ENCODE measurements around the gene DEFB132.

DEFB132 gene

DNA sequence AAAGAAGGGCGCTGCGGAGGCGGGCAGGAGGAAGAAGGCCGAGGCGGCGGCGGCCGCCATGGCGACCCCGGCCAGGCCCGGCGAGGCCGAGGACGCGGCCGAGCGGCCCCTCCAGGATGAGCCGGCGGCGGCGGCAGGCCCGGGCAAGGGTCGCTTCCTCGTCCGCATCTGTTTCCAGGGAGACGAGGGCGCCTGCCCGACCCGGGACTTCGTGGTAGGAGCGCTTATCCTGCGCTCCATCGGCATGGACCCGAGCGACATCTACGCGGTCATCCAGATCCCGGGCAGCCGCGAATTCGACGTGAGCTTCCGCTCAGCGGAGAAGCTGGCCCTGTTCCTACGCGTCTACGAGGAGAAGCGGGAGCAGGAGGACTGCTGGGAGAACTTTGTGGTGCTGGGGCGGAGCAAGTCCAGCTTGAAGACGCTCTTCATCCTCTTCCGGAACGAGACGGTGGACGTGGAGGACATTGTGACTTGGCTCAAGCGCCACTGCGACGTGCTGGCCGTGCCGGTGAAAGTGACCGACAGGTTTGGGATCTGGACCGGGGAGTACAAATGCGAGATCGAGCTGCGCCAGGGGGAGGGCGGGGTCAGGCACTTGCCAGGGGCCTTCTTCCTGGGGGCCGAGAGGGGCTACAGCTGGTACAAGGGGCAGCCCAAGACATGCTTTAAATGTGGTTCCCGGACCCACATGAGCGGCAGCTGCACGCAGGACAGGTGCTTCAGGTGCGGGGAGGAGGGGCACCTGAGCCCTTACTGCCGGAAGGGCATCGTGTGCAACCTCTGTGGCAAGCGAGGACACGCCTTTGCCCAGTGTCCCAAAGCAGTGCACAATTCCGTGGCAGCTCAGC is 40.6 kb downstream of the DEFB132 start:
- H3K27ac ChIP-seq = peak overlapping the region; percentile 100
- TF ChIP-seq, protein P1, sequence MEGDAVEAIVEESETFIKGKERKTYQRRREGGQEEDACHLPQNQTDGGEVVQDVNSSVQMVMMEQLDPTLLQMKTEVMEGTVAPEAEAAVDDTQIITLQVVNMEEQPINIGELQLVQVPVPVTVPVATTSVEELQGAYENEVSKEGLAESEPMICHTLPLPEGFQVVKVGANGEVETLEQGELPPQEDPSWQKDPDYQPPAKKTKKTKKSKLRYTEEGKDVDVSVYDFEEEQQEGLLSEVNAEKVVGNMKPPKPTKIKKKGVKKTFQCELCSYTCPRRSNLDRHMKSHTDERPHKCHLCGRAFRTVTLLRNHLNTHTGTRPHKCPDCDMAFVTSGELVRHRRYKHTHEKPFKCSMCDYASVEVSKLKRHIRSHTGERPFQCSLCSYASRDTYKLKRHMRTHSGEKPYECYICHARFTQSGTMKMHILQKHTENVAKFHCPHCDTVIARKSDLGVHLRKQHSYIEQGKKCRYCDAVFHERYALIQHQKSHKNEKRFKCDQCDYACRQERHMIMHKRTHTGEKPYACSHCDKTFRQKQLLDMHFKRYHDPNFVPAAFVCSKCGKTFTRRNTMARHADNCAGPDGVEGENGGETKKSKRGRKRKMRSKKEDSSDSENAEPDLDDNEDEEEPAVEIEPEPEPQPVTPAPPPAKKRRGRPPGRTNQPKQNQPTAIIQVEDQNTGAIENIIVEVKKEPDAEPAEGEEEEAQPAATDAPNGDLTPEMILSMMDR (conservative IDR thresholded peaks at IDR 0.05) = no peak

DNA sequence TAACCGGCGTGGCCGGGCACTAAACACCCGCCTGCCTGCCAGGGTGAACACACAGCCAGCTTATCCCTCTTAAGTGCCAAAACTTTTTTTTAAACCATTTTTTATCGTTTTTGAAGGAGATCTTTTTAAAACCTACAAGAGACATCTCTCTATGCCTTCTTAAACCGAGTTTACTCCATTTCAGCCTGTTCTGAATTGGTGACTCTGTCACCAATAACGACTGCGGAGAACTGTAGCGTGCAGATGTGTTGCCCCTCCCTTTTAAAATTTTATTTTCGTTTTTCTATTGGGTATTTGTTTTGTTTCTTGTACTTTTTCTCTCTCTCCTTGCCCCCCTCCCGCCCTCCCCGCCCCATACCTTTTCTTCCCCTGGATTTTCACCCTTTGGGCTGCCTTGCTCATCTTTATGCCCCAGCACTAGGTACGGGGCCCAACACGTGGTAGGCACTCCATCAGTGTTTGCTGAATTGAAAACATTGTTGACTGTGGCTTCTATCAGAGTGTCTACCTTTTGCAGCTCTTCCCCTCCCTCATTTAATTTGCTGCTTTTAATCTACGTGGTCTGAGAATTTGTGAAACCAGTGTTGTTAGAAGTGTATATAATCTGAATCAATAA is 41.4 kb downstream of the DEFB132 start:
- H3K27ac ChIP-seq = peak overlapping the region; percentile 100
- TF ChIP-seq, protein P1 (conservative IDR thresholded peaks at IDR 0.05) = no peak

DNA sequence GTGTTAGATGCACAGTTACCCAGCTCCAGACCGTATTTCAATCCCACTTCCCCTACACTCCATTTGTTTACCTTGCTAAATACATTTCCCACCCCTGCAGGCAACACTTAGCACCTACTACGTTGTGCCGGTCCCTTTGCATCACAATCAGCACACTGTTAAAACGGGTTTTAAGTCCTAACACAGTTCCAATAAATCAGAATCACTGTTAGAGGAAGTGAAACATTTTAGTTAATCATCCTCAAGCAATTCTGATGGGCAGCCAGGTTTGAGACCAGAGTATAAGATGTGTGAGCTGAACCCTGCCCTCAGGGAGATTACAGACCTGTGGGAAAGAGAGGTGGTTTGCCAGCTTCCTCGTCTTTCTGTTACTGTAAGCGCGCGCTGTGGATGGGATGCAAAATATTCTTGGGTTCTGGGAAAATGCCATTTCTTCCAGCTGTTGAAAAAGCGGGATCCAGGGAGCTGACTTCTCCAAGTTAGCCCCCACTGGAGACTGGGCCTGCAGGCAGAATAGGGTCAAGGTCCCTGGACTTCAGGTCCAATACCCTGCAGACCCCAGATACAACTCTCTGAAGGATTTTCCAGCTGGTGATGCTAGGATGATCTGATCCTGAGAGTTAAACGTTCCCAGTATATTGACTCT is 42.9 kb downstream of the DEFB132 start:
- H3K27ac ChIP-seq = peak overlapping the region; percentile 100
- TF ChIP-seq, protein P1 (conservative IDR thresholded peaks at IDR 0.05) = no peak

DNA sequence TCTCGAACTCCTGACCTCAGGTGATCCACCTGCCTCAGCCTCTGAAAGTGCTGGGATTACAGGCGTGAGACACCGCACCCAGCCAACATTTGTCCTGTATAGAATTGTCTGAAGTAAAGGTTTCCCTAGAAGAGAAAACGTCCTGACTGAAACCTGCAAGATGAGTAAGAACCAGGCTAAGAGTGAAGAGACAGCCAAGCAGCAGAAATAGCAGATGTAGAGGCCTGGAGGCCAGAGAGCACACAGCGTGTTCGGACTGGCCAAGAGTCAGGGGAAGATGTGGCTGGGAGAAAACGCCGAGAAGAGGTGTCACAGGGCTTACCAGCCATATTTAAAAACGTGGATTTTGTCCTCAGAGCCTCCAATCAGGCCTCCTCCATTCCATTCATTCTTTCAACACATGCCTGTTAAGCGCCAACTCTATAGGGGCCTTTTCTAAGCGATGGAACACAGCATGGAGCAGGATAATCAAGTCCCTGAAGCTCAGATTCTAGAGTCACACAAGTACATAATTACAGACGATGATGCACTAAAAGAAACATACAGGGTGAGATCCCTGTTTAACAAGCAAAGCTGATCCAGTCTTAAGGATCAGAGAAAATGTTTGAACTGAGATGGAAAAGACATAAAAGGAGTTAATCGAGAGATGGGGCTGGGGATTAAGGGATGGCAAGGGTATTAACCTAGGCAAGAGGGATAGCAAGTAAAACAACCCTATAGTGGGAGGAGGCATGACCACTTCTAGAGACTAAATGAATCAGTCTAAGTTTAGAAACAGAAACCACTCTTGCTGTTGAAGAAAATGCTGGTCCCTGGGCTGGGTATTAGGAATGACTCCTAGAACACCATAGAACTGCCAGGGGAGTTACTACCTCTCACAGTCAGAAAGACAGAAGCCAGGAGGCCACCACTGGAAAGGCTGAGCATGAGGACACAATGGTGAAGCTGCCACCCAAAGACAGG is 44.6 kb downstream of the DEFB132 start:
- TF ChIP-seq, protein P1 (conservative IDR thresholded peaks at IDR 0.05) = no peak
- H3K27ac ChIP-seq = peak overlapping the region; percentile 100; the same call in 1 of the 2 replicates

DNA sequence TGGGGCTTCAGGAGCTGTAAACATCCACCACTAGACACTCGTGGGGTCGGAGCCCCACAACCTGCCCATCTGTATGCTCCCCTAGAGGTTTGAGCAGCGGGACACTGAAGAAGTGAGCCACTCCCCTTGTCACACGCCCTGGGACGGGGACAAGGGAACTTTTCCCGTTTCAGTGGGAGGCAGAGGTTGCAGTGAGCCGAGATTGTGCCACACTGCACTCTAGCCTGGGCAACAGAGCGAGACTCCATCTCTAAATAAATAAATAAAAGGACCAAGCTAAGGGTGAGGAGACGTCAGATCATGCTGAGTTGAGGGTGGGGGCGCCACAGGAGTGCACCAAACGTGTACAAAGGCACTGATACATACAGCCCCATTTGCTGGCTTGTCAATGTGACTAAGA is 48.2 kb downstream of the DEFB132 start:
- H3K27ac ChIP-seq = no peak overlapping the region
- TF ChIP-seq, protein P1 (conservative IDR thresholded peaks at IDR 0.05) = no peak

DNA sequence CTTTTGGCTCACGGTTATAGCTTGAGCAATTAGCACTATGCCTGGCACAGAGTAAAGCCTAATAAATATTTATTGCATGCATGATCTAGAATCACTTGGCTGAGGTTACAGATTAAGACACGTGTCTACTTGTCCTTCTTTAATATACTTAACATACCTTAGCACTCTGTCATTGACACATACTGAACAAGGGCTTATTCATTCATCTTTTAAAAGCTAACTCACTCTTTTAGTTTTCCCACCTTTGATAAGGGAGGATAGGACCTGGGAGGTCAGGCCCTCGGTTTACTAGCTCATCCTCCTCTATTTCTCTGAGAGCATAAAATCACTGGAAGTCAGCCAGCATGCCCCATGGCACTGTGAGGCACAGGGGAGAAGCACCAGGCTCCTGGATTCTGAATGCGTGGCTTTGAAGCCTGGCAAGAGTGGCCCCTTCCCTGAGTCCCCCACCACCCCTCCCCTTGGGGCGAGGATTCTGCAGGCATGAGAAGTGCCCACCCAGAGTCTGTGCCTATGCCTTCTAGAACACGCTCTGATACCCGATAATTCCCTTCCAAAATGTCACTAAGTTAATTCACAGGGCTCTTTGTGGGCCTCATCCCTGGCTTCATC is 51.0 kb downstream of the DEFB132 start:
- no peak overlapping the region for H3K27ac ChIP-seq
- TF ChIP-seq, protein P1 (conservative IDR thresholded peaks at IDR 0.05) = no peak
